Activated CD4-positive, alpha-beta T cell treated with anti-CD3 and anti-CD28 coated beads, Interleukin-2, amount 10 ng/mL, durations not matched to agents 24 days and 14 days (primary cell): ENCODE measurements around the gene MORC3. TPM values are rescaled to one million over a fixed set of nuclear protein-coding genes. Genes with fewer than 3 reads are reported as not detected.

ENCODE experiments used
- total RNA-seq: library from RNA; stranded (reverse); gene quantifications from 2 replicates; pipeline ENCODE4 v1.2.3, GENCODE V29; 2022

Gene MORC3
- total RNA-seq, 1 donor from 2014 or later: 24.8 TPM

Other genes with a start within 250 kb of the MORC3 start
- gene CBR3, start 185.1 kb upstream of the MORC3 start, total RNA-seq: 17.2 and 19.8 TPM in 2 replicates
- gene DOP1B, start 163.4 kb upstream of the MORC3 start, total RNA-seq: 16.0 and 17.5 TPM in 2 replicates
- gene CHAF1B, start 65.2 kb downstream of the MORC3 start, total RNA-seq: 33.4 and 36.5 TPM in 2 replicates
- gene CLDN14, start 159.9 kb downstream of the MORC3 start, total RNA-seq: not detected in 2 replicates